Measurements from ENCODE around the gene RPL19.
A peak's percentile ranks its signal among the peaks of the same experiment; 100 is the strongest.

Gene RPL19

GRCh38 chr17:39198186-39198566, 1.9 kb upstream of the RPL19 start:
- no peak for DNase-seq

GRCh38 chr17:39199820-39200069, 338 bp upstream of the RPL19 start:
- DNase-seq: peak; percentile 90

GRCh38 chr17:39200957-39201510, 951 bp downstream of the RPL19 start:
- DNase-seq: no peak

- DNase-seq: no peak
These were observed 4.2 kb downstream of the RPL19 start for GRCh38 chr17:39204245-39204644.

GRCh38 chr17:39205112-39205526, 5.0 kb downstream of the RPL19 start:
- DNase-seq: no peak

- DNase-seq: no peak
These were observed 8.1 kb downstream of the RPL19 start for GRCh38 chr17:39208136-39208535.

- DNase-seq: no peak
These were observed 8.8 kb downstream of the RPL19 start for GRCh38 chr17:39208893-39209292.

GRCh38 chr17:39209317-39210092, 9.4 kb downstream of the RPL19 start:
- no peak for DNase-seq

GRCh38 chr17:39210093-39210434, 10.0 kb downstream of the RPL19 start:
- no peak for DNase-seq

GRCh38 chr17:39212195-39212810, 12.2 kb downstream of the RPL19 start:
- DNase-seq: no peak

- DNase-seq: no peak
These were observed 12.9 kb downstream of the RPL19 start for GRCh38 chr17:39212841-39213480.

GRCh38 chr17:39213852-39214251, 13.8 kb downstream of the RPL19 start:
- DNase-seq: no peak

GRCh38 chr17:39217734-39218369, 17.8 kb downstream of the RPL19 start:
- no peak for DNase-seq

- no peak for DNase-seq
These were observed 18.8 kb downstream of the RPL19 start for GRCh38 chr17:39218906-39219305.

GRCh38 chr17:39219647-39220154, 19.6 kb downstream of the RPL19 start:
- no peak for DNase-seq

- no peak for DNase-seq
These were observed 21.5 kb downstream of the RPL19 start for GRCh38 chr17:39221572-39221971.

GRCh38 chr17:39222151-39222550, 22.1 kb downstream of the RPL19 start:
- no peak for DNase-seq

GRCh38 chr17:39222866-39223834, 23.1 kb downstream of the RPL19 start:
- no peak for DNase-seq

- no peak for DNase-seq
These were observed 24.1 kb downstream of the RPL19 start for GRCh38 chr17:39223907-39224777.

- DNase-seq: no peak
These were observed 24.8 kb downstream of the RPL19 start for GRCh38 chr17:39224778-39225307.
